ENCODE measurements around the gene SPESP1.

DNA sequence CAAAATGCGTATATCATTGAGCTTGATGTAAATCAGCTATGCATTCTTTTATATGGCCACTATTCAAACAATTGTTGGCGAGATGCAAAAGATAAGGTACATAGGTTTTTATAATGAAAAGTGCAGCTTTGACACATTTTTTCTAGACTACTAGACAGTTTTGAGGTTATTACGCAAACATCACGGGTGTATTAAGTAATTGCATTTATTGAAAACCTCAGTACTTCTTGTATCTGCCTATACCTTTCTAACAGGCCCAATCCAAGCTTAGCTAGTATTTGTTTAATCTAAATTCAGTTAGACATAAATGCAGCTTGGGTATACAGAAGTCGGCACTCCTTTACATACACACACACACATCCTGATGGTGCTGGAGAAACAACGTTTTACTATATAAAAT is 2.7 kb downstream of the SPESP1 start:
- no peak for TF ChIP-seq STAT1 (IDR thresholded peaks at IDR 0.05; ENCODE audit: unreplicated experiment)
- TF ChIP-seq, protein P1, sequence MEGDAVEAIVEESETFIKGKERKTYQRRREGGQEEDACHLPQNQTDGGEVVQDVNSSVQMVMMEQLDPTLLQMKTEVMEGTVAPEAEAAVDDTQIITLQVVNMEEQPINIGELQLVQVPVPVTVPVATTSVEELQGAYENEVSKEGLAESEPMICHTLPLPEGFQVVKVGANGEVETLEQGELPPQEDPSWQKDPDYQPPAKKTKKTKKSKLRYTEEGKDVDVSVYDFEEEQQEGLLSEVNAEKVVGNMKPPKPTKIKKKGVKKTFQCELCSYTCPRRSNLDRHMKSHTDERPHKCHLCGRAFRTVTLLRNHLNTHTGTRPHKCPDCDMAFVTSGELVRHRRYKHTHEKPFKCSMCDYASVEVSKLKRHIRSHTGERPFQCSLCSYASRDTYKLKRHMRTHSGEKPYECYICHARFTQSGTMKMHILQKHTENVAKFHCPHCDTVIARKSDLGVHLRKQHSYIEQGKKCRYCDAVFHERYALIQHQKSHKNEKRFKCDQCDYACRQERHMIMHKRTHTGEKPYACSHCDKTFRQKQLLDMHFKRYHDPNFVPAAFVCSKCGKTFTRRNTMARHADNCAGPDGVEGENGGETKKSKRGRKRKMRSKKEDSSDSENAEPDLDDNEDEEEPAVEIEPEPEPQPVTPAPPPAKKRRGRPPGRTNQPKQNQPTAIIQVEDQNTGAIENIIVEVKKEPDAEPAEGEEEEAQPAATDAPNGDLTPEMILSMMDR (conservative IDR thresholded peaks at IDR 0.05; ENCODE audit: low read depth in 2 of 2), result no peak
- no peak for TF ChIP-seq ZNF114 (CRISPR knock-in tag; IDR thresholded peaks at IDR 0.05)

Data from GM23338 (cell line).